Hippocampal formation (tissue), 2 donors: ENCODE measurements around the gene FXYD4.
"Not testable (repeated sequence)": the region's sequence is repeated elsewhere in the genome, so short reads cannot be mapped to it uniquely, and the experiment has no call there.

Experiments used
- DNase-seq, 2 donors: peaks; one replicate each; lab custom pipeline; 2025; lab: John Stamatoyannopoulos, UW

The FXYD4 gene

GRCh38 chr10:43417950-43418768, 46.7 kb downstream of the FXYD4 start:
- DNase-seq: peak in 1 of 2 donors; percentile 4

- DNase-seq: no peak
Measured at GRCh38 chr10:43419997-43420368, 48.5 kb downstream of the FXYD4 start.

GRCh38 chr10:43420369-43421200, 49.1 kb downstream of the FXYD4 start:
- DNase-seq: peak; percentile 75 to 81

- DNase-seq: no peak
Measured at GRCh38 chr10:43421201-43421507, 49.7 kb downstream of the FXYD4 start.

- no peak for DNase-seq
Measured at GRCh38 chr10:43421519-43421918, 50.1 kb downstream of the FXYD4 start.

GRCh38 chr10:43421944-43422343, 50.5 kb downstream of the FXYD4 start:
- not testable (repeated sequence) for DNase-seq

- DNase-seq: no peak
Measured at GRCh38 chr10:43424416-43424815, 53.0 kb downstream of the FXYD4 start.
